ENCODE measurements around the gene CCDC85A.

CCDC85A gene

GRCh38 chr2:56234241-56234640 is 50.5 kb downstream of the CCDC85A start:
- no peaks in the 10 kb centered on the region for H3K9me3 ChIP-seq (ENCODE audit: control insufficient read depth, insufficient read depth, low read length)
- H3K36me3 ChIP-seq (ENCODE audit: control insufficient read depth, insufficient read depth, low read length), result no peaks in the 10 kb centered on the region
- H3K4me3 ChIP-seq (ENCODE audit: low read length), result no peak overlapping the region
- H3K4me1 ChIP-seq (ENCODE audit: control insufficient read depth, insufficient read depth, low read length), result peaks cover 2% of the 10 kb centered on the region; the same call in 1 of the 2 replicates
- 100% methylated on average over 1 of the region's 2 CpGs for WGBS (ENCODE audit: insufficient coverage, insufficient read length)
- H3K27ac ChIP-seq (ENCODE audit: low read length), result no peak overlapping the region
- H3K27me3 ChIP-seq (ENCODE audit: control insufficient read depth, insufficient read depth, low read length), result no peaks in the 10 kb centered on the region
- no peak for DNase-seq (ENCODE audit: low read depth, low spot score)

- no peak overlapping the region for H3K27ac ChIP-seq (ENCODE audit: low read length)
- DNase-seq (ENCODE audit: low read depth, low spot score), result no peak
- no peak overlapping the region for H3K4me3 ChIP-seq (ENCODE audit: low read length)
- no peaks in the 10 kb centered on the region for H3K9me3 ChIP-seq (ENCODE audit: control insufficient read depth, insufficient read depth, low read length)
- H3K27me3 ChIP-seq (ENCODE audit: control insufficient read depth, insufficient read depth, low read length), result no peaks in the 10 kb centered on the region
- H3K4me1 ChIP-seq (ENCODE audit: control insufficient read depth, insufficient read depth, low read length), result no peaks in the 10 kb centered on the region
- H3K36me3 ChIP-seq (ENCODE audit: control insufficient read depth, insufficient read depth, low read length), result no peaks in the 10 kb centered on the region
- WGBS (ENCODE audit: insufficient coverage, insufficient read length), result no CpG with 5 or more reads among the region's 2 CpGs
Observed at GRCh38 chr2:56239030-56239429, 55.2 kb downstream of the CCDC85A start.

- H3K36me3 ChIP-seq (ENCODE audit: control insufficient read depth, insufficient read depth, low read length), result no peaks in the 10 kb centered on the region
- no peaks in the 10 kb centered on the region for H3K4me1 ChIP-seq (ENCODE audit: control insufficient read depth, insufficient read depth, low read length)
Observed at GRCh38 chr2:56239437-56239836, 55.6 kb downstream of the CCDC85A start.

DNA sequence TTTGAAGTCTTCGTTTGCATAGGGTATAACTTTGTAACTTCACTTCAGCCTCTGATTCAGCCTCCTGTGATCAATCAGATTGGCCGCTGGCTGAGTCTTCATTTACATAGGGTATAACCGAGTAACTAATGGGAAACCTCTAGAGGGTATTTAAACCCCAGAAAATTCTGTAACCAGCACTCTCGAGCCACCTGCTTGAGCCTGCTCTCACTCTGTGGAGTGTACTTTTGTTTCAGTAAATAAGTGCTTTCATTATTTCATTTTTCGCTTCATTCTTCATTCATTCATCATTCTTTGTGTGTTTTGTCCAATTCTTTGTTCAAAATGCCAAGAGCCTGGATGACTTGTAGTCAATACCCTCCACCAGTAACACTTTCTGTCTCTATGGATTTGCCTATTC is 56.4 kb downstream of the CCDC85A start:
- no peak overlapping the region for H3K4me3 ChIP-seq (ENCODE audit: low read length)
- H3K9me3 ChIP-seq (ENCODE audit: control insufficient read depth, insufficient read depth, low read length), result no peaks in the 10 kb centered on the region
- H3K27me3 ChIP-seq (ENCODE audit: control insufficient read depth, insufficient read depth, low read length), result no peaks in the 10 kb centered on the region
- H3K27ac ChIP-seq (ENCODE audit: low read length), result no peak overlapping the region
- WGBS (ENCODE audit: insufficient coverage, insufficient read length), result no CpG with 5 or more reads among the region's 5 CpGs
- no peaks in the 10 kb centered on the region for H3K36me3 ChIP-seq (ENCODE audit: control insufficient read depth, insufficient read depth, low read length)
- no peak for DNase-seq (ENCODE audit: low read depth, low spot score)
- H3K4me1 ChIP-seq (ENCODE audit: control insufficient read depth, insufficient read depth, low read length), result no peaks in the 10 kb centered on the region

More at GRCh38 chr2:56239437-56239836, 55.6 kb downstream of the CCDC85A start:
- Histone ChIP-seq H3K4me3 (ENCODE audit: low read length) (no peak overlapping the region), H3K27me3 (ENCODE audit: control insufficient read depth, insufficient read depth, low read length) (no peaks in the 10 kb centered on the region), H3K9me3 (ENCODE audit: control insufficient read depth, insufficient read depth, low read length) (no peaks in the 10 kb centered on the region), H3K27ac (ENCODE audit: low read length) (no peak overlapping the region)
- no peak for DNase-seq (ENCODE audit: low read depth, low spot score)
- WGBS (ENCODE audit: insufficient coverage, insufficient read length), result no CpG with 5 or more reads among the region's 1 CpG

- Histone ChIP-seq H3K36me3 (ENCODE audit: control insufficient read depth, insufficient read depth, low read length) (no peaks in the 10 kb centered on the region), H3K27me3 (ENCODE audit: control insufficient read depth, insufficient read depth, low read length) (no peaks in the 10 kb centered on the region), H3K4me3 (ENCODE audit: low read length) (no peak overlapping the region), H3K27ac (ENCODE audit: low read length) (no peak overlapping the region), H3K4me1 (ENCODE audit: control insufficient read depth, insufficient read depth, low read length) (no peaks in the 10 kb centered on the region), H3K9me3 (ENCODE audit: control insufficient read depth, insufficient read depth, low read length) (no peaks in the 10 kb centered on the region)
- no CpG with 5 or more reads among the region's 1 CpG for WGBS (ENCODE audit: insufficient coverage, insufficient read length)
- no peak for DNase-seq (ENCODE audit: low read depth, low spot score)
Observed at GRCh38 chr2:56244506-56244905, 60.7 kb downstream of the CCDC85A start.

- no peaks in the 10 kb centered on the region for H3K36me3 ChIP-seq (ENCODE audit: control insufficient read depth, insufficient read depth, low read length)
- H3K27me3 ChIP-seq (ENCODE audit: control insufficient read depth, insufficient read depth, low read length), result no peaks in the 10 kb centered on the region
- H3K4me1 ChIP-seq (ENCODE audit: control insufficient read depth, insufficient read depth, low read length), result no peaks in the 10 kb centered on the region
- H3K9me3 ChIP-seq (ENCODE audit: control insufficient read depth, insufficient read depth, low read length), result no peaks in the 10 kb centered on the region
- H3K4me3 ChIP-seq (ENCODE audit: low read length), result no peak overlapping the region
- no peak overlapping the region for H3K27ac ChIP-seq (ENCODE audit: low read length)
- WGBS (ENCODE audit: insufficient coverage, insufficient read length), result no CpG with 5 or more reads among the region's 1 CpG
- no peak for DNase-seq (ENCODE audit: low read depth, low spot score)
Observed at GRCh38 chr2:56244911-56245530, 61.2 kb downstream of the CCDC85A start.

- no CpG with 5 or more reads among the region's 5 CpGs for WGBS (ENCODE audit: insufficient coverage, insufficient read length)
- DNase-seq (ENCODE audit: low read depth, low spot score), result no peak
- H3K36me3 ChIP-seq (ENCODE audit: control insufficient read depth, insufficient read depth, low read length), result no peaks in the 10 kb centered on the region
- no peaks in the 10 kb centered on the region for H3K27me3 ChIP-seq (ENCODE audit: control insufficient read depth, insufficient read depth, low read length)
- no peak overlapping the region for H3K27ac ChIP-seq (ENCODE audit: low read length)
- H3K4me3 ChIP-seq (ENCODE audit: low read length), result no peak overlapping the region
- H3K4me1 ChIP-seq (ENCODE audit: control insufficient read depth, insufficient read depth, low read length), result no peaks in the 10 kb centered on the region
- H3K9me3 ChIP-seq (ENCODE audit: control insufficient read depth, insufficient read depth, low read length), result no peaks in the 10 kb centered on the region
Observed at GRCh38 chr2:56248965-56249742, 65.4 kb downstream of the CCDC85A start.

GRCh38 chr2:56250153-56250729 is 66.5 kb downstream of the CCDC85A start:
- DNase-seq (ENCODE audit: low read depth, low spot score), result no peak
- H3K4me3 ChIP-seq (ENCODE audit: low read length), result no peak overlapping the region
- no peaks in the 10 kb centered on the region for H3K9me3 ChIP-seq (ENCODE audit: control insufficient read depth, insufficient read depth, low read length)
- no CpG with 5 or more reads among the region's 2 CpGs for WGBS (ENCODE audit: insufficient coverage, insufficient read length)
- H3K4me1 ChIP-seq (ENCODE audit: control insufficient read depth, insufficient read depth, low read length), result no peaks in the 10 kb centered on the region
- H3K36me3 ChIP-seq (ENCODE audit: control insufficient read depth, insufficient read depth, low read length), result no peaks in the 10 kb centered on the region
- H3K27me3 ChIP-seq (ENCODE audit: control insufficient read depth, insufficient read depth, low read length), result no peaks in the 10 kb centered on the region
- H3K27ac ChIP-seq (ENCODE audit: low read length), result no peak overlapping the region

DNA sequence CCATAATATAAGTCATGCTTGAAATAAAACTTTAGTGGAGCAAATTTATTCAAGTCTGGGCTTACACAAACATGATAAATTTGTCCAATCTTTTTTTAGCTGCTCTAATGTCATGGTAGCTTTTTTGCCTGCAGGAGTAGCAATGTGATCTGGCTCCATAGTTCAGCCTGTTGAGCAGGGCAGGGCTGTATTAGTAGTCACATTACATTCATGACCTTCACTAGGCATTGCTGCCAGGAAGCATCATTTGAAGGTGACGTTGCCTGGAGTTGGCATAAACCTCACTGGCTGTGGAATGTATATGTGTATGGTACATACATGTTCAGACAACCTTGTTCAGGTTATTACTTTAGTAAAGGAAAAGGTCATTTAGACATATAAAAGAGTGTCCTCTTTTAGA is 76.6 kb downstream of the CCDC85A start:
- no peaks in the 10 kb centered on the region for H3K4me1 ChIP-seq (ENCODE audit: control insufficient read depth, insufficient read depth, low read length)
- H3K27ac ChIP-seq (ENCODE audit: low read length), result no peak overlapping the region
- no peaks in the 10 kb centered on the region for H3K9me3 ChIP-seq (ENCODE audit: control insufficient read depth, insufficient read depth, low read length)
- H3K27me3 ChIP-seq (ENCODE audit: control insufficient read depth, insufficient read depth, low read length), result no peaks in the 10 kb centered on the region
- no peak for DNase-seq (ENCODE audit: low read depth, low spot score)
- H3K36me3 ChIP-seq (ENCODE audit: control insufficient read depth, insufficient read depth, low read length), result no peaks in the 10 kb centered on the region
- no peak overlapping the region for H3K4me3 ChIP-seq (ENCODE audit: low read length)
- WGBS (ENCODE audit: insufficient coverage, insufficient read length), result no CpG with 5 or more reads among the region's 1 CpG

DNA sequence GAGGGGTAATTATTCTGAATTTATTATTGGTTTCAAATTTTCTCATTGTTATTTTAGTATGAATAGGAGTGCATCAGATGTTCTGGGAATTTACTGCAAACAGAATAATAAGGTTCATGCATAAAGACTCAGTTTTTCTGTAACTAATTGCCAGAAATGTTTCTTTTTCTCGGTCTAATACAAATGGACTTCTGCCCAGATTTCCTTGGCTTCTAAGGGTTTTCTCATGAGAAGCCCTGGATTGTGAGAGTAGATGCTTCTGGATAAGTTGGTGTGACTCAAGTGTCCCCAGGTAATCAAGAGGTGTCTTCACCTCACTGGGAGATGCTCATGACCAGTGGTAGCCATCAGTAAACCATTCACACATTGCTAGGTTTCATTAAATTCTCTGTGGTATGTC is 78.5 kb downstream of the CCDC85A start:
- DNase-seq (ENCODE audit: low read depth, low spot score), result no peak
- WGBS (ENCODE audit: insufficient coverage, insufficient read length), result no CpG with 5 or more reads among the region's 1 CpG
- Histone ChIP-seq H3K4me1 (ENCODE audit: control insufficient read depth, insufficient read depth, low read length) (no peaks in the 10 kb centered on the region), H3K4me3 (ENCODE audit: low read length) (no peak overlapping the region), H3K36me3 (ENCODE audit: control insufficient read depth, insufficient read depth, low read length) (no peaks in the 10 kb centered on the region), H3K27ac (ENCODE audit: low read length) (no peak overlapping the region), H3K9me3 (ENCODE audit: control insufficient read depth, insufficient read depth, low read length) (no peaks in the 10 kb centered on the region), H3K27me3 (ENCODE audit: control insufficient read depth, insufficient read depth, low read length) (no peaks in the 10 kb centered on the region)
